Measurements from ENCODE around the gene NLK. TPM values are rescaled to one million over a fixed set of nuclear protein-coding genes. Genes with fewer than 3 reads are reported as not detected.

NLK gene
- polyA plus RNA-seq, 1 donor from 2014 or later, result 81.7 TPM

DNA sequence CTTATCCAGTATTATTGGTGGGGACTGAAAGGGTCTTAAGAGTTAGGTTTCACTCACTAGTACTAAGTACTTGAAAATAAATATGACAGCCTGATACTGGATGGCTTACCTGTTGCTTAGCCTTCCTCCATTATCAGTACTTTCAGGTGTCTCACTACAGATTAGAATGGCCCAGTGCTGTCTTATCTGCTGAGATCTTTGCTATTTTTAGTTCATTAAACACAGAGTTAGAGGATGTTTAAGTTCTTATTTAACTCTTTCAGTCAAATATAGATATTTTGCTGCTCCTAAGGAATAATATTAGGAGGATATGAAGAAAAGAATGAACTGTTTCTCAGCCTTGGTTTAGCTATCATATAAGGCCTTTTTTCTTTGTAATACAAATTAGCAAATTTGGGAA, 74.8 kb downstream of the NLK start:
- Histone ChIP-seq H3K4me3 (ENCODE audit: low read length) (no peak overlapping the region), H3K4me2 (ENCODE audit: low read length) (no peak overlapping the region), H2AFZ (ENCODE audit: low read depth, low read length) (no peak overlapping the region), H4K20me1 (ENCODE audit: insufficient read depth) (no peaks in the 10 kb centered on the region), H3K9ac (ENCODE audit: low read length) (no peak overlapping the region), H3K79me2 (replicated peaks; ENCODE audit: insufficient read depth, low read length) (no peaks in the 10 kb centered on the region), H3K27ac (ENCODE audit: low read length) (no peak overlapping the region), H3K36me3 (ENCODE audit: insufficient read depth, low read length) (no peaks in the 10 kb centered on the region), H3F3A (ENCODE audit: insufficient read depth, low read length, poor library complexity, severe bottlenecking) (no peaks in the 10 kb centered on the region), H3K27me3 (ENCODE audit: insufficient read depth, low read depth, low read length) (no peaks in the 10 kb centered on the region), H3K9me3 (ENCODE audit: low read length) (no peaks in the 10 kb centered on the region), H3K9me2 (ENCODE audit: insufficient read depth, low read length) (no peaks in the 10 kb centered on the region)
- no peak for TF ChIP-seq RAD21 (conservative IDR thresholded peaks at IDR 0.05)
- no peak for TF ChIP-seq POLR2AphosphoS5 (IDR thresholded peaks at IDR 0.05)
- TF ChIP-seq TAF1 (IDR thresholded peaks at IDR 0.05; ENCODE audit: low read depth), result no peak
- no peak for TF ChIP-seq MXI1 (conservative IDR thresholded peaks at IDR 0.05; ENCODE audit: poor library complexity, severe bottlenecking)
- no peak for TF ChIP-seq EP300 (conservative IDR thresholded peaks at IDR 0.05; ENCODE audit: poor library complexity, severe bottlenecking)
- TF ChIP-seq SMC3 (conservative IDR thresholded peaks at IDR 0.05; ENCODE audit: poor library complexity), result no peak
- TF ChIP-seq, protein P1, sequence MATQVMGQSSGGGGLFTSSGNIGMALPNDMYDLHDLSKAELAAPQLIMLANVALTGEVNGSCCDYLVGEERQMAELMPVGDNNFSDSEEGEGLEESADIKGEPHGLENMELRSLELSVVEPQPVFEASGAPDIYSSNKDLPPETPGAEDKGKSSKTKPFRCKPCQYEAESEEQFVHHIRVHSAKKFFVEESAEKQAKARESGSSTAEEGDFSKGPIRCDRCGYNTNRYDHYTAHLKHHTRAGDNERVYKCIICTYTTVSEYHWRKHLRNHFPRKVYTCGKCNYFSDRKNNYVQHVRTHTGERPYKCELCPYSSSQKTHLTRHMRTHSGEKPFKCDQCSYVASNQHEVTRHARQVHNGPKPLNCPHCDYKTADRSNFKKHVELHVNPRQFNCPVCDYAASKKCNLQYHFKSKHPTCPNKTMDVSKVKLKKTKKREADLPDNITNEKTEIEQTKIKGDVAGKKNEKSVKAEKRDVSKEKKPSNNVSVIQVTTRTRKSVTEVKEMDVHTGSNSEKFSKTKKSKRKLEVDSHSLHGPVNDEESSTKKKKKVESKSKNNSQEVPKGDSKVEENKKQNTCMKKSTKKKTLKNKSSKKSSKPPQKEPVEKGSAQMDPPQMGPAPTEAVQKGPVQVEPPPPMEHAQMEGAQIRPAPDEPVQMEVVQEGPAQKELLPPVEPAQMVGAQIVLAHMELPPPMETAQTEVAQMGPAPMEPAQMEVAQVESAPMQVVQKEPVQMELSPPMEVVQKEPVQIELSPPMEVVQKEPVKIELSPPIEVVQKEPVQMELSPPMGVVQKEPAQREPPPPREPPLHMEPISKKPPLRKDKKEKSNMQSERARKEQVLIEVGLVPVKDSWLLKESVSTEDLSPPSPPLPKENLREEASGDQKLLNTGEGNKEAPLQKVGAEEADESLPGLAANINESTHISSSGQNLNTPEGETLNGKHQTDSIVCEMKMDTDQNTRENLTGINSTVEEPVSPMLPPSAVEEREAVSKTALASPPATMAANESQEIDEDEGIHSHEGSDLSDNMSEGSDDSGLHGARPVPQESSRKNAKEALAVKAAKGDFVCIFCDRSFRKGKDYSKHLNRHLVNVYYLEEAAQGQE (IDR thresholded peaks at IDR 0.05; ENCODE audit: borderline replicate concordance), result no peak
- TF ChIP-seq, protein P2, sequence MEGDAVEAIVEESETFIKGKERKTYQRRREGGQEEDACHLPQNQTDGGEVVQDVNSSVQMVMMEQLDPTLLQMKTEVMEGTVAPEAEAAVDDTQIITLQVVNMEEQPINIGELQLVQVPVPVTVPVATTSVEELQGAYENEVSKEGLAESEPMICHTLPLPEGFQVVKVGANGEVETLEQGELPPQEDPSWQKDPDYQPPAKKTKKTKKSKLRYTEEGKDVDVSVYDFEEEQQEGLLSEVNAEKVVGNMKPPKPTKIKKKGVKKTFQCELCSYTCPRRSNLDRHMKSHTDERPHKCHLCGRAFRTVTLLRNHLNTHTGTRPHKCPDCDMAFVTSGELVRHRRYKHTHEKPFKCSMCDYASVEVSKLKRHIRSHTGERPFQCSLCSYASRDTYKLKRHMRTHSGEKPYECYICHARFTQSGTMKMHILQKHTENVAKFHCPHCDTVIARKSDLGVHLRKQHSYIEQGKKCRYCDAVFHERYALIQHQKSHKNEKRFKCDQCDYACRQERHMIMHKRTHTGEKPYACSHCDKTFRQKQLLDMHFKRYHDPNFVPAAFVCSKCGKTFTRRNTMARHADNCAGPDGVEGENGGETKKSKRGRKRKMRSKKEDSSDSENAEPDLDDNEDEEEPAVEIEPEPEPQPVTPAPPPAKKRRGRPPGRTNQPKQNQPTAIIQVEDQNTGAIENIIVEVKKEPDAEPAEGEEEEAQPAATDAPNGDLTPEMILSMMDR (IDR thresholded peaks at IDR 0.05; ENCODE audit: poor library complexity, severe bottlenecking), result no peak
- no peak for TF ChIP-seq EZH2 (IDR thresholded peaks at IDR 0.05; ENCODE audit: borderline replicate concordance, insufficient read depth, low read length, poor library complexity, severe bottlenecking)

DNA sequence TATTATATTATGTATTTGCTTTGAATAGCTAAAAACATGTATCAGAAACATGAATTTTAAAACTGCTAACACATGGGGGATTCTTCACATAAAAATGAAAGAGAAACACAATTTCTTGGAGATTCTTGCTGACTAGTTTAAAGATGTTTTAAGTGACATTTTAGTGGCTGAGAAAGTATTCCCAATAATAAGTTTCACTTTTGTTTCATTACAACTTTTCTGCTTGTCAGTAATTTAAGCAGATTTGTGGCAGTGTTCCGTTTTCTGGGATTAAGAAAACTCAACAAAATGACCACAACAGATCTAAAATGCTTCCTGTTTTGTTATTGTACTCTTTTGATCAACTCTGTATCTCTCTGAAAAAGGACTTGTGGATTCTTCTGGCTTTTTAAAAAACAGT, 75.9 kb downstream of the NLK start:
- H3K27ac ChIP-seq (ENCODE audit: low read length), result no peak overlapping the region
- H3K9me3 ChIP-seq (ENCODE audit: low read length), result no peaks in the 10 kb centered on the region
- no peaks in the 10 kb centered on the region for H3K79me2 ChIP-seq (replicated peaks; ENCODE audit: insufficient read depth, low read length)
- H3K4me2 ChIP-seq (ENCODE audit: low read length), result no peak overlapping the region
- no peak overlapping the region for H3K9ac ChIP-seq (ENCODE audit: low read length)
- H3K9me2 ChIP-seq (ENCODE audit: insufficient read depth, low read length), result no peaks in the 10 kb centered on the region
- no peak for TF ChIP-seq EP300 (conservative IDR thresholded peaks at IDR 0.05; ENCODE audit: poor library complexity, severe bottlenecking)
- no peak for TF ChIP-seq SMC3 (conservative IDR thresholded peaks at IDR 0.05; ENCODE audit: poor library complexity)
- no peak for TF ChIP-seq MXI1 (conservative IDR thresholded peaks at IDR 0.05; ENCODE audit: poor library complexity, severe bottlenecking)
- H3F3A ChIP-seq (ENCODE audit: insufficient read depth, low read length, poor library complexity, severe bottlenecking), result no peaks in the 10 kb centered on the region
- H4K20me1 ChIP-seq (ENCODE audit: insufficient read depth), result no peaks in the 10 kb centered on the region
- no peak overlapping the region for H3K4me3 ChIP-seq (ENCODE audit: low read length)
- H3K27me3 ChIP-seq (ENCODE audit: insufficient read depth, low read depth, low read length), result no peaks in the 10 kb centered on the region
- no peak overlapping the region for H2AFZ ChIP-seq (ENCODE audit: low read depth, low read length)
- H3K36me3 ChIP-seq (ENCODE audit: insufficient read depth, low read length), result no peaks in the 10 kb centered on the region

DNA sequence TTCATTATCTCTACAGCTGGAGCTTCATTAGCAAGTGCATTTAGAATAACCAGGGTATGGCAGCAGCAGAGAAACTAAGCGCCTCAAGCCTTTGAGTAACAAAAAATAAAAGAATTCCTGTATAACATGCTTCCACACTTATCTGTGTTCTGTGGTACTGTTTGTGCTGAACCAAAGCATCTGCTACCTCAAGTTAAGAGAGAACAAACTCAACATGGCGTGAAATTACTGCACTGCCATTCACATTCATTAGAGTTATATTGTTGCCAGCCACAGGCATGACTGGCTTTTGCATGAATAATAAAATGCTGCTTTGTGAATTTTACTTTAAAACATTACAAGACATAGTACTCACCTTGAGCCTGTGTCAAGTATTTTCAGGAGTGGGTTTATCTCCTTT, 76.6 kb downstream of the NLK start:
- Histone ChIP-seq H3K79me2 (replicated peaks; ENCODE audit: insufficient read depth, low read length) (no peaks in the 10 kb centered on the region), H3K4me3 (ENCODE audit: low read length) (no peak overlapping the region), H3K27ac (ENCODE audit: low read length) (no peak overlapping the region)

More for the DNA sequence above, 76.6 kb downstream of the NLK start:
- Histone ChIP-seq H2AFZ (ENCODE audit: low read depth, low read length) (no peak overlapping the region), H3K4me2 (ENCODE audit: low read length) (no peak overlapping the region), H4K20me1 (ENCODE audit: insufficient read depth) (no peaks in the 10 kb centered on the region), H3K9me2 (ENCODE audit: insufficient read depth, low read length) (no peaks in the 10 kb centered on the region), H3K9ac (ENCODE audit: low read length) (no peak overlapping the region), H3K36me3 (ENCODE audit: insufficient read depth, low read length) (no peaks in the 10 kb centered on the region), H3K27me3 (ENCODE audit: insufficient read depth, low read depth, low read length) (no peaks in the 10 kb centered on the region), H3K9me3 (ENCODE audit: low read length) (no peaks in the 10 kb centered on the region), H3F3A (ENCODE audit: insufficient read depth, low read length, poor library complexity, severe bottlenecking) (no peaks in the 10 kb centered on the region)
- TF ChIP-seq SMC3 (conservative IDR thresholded peaks at IDR 0.05; ENCODE audit: poor library complexity), result no peak
- TF ChIP-seq EP300 (conservative IDR thresholded peaks at IDR 0.05; ENCODE audit: poor library complexity, severe bottlenecking), result no peak
- TF ChIP-seq, protein P2 (IDR thresholded peaks at IDR 0.05; ENCODE audit: poor library complexity, severe bottlenecking), result no peak
- TF ChIP-seq, protein P1 (IDR thresholded peaks at IDR 0.05; ENCODE audit: borderline replicate concordance), result no peak
- no peak for TF ChIP-seq EZH2 (IDR thresholded peaks at IDR 0.05; ENCODE audit: borderline replicate concordance, insufficient read depth, low read length, poor library complexity, severe bottlenecking)
- no peak for TF ChIP-seq TAF1 (IDR thresholded peaks at IDR 0.05; ENCODE audit: low read depth)
- no peak for TF ChIP-seq RAD21 (conservative IDR thresholded peaks at IDR 0.05)
- TF ChIP-seq MXI1 (conservative IDR thresholded peaks at IDR 0.05; ENCODE audit: poor library complexity, severe bottlenecking), result no peak
- TF ChIP-seq POLR2AphosphoS5 (IDR thresholded peaks at IDR 0.05), result no peak

Data from neural cell (in vitro differentiated cells).